Prostate gland (tissue), 2 donors: ENCODE measurements around the gene CASP9.
"Not testable (repeated sequence)": the region's sequence is repeated elsewhere in the genome, so short reads cannot be mapped to it uniquely, and the experiment has no call there.

Experiments
- CTCF ChIP-seq, 4 experiments: fragments of 200-600 bp in 2 of 4; fragments of 450-650 bp in 2 of 4; sonication (generic) in 2 of 4; IDR thresholded peaks; 1 replicate in 3 of 4; 2 replicates in 1 of 4; pipeline ENCODE4 v1.5.1; 2016 to 2019; ENCODE audit warnings: antibody characterized with exemption in 4 of 4, mild to moderate bottlenecking in 2 of 4, moderate library complexity in 2 of 4
- POLR2A ChIP-seq: fragments of 450-650 bp; IDR thresholded peaks from one replicate; pipeline ENCODE4 v1.6.1; 2016; ENCODE audit warnings: antibody characterized with exemption, mild to moderate bottlenecking
- POLR2AphosphoS5 ChIP-seq: sonication (generic); formaldehyde crosslinking; IDR thresholded peaks from one replicate; pipeline ENCODE4 v1.6.1; 2017; ENCODE audit warnings: antibody characterized with exemption

DNA sequence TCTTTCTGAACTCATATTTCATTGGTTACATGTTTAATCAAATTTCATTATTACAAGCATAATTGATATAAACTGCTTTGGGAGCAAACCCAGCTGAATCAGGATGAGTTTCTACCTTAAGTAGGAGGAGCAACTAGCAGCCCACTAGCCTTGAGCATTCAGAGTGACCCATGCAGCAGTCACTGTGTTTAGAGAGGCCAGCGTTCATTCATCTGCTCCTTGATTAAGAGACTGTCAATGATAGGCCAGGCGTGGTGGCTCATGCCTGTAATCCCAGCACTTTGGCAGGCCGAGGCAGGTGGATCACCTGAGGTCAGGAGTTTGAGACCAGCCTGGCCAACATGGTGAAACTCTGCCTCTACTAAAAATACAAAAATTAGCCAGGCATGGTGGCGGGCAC is 65.6 kb downstream of the CASP9 start:
- not testable (repeated sequence) for TF ChIP-seq CTCF (IDR thresholded peaks at IDR 0.05); POLR2A; POLR2AphosphoS5
